ENCODE measurements around the gene DMP1. TPM values are rescaled to one million over a fixed set of nuclear protein-coding genes. Genes with fewer than 3 reads are reported as not detected.
"Not testable (repeated sequence)": the region's sequence is repeated elsewhere in the genome, so short reads cannot be mapped to it uniquely, and the experiment has no call there.

Gene DMP1
- total RNA-seq, 1 experiment from 2014 or later, result not detected

DNA sequence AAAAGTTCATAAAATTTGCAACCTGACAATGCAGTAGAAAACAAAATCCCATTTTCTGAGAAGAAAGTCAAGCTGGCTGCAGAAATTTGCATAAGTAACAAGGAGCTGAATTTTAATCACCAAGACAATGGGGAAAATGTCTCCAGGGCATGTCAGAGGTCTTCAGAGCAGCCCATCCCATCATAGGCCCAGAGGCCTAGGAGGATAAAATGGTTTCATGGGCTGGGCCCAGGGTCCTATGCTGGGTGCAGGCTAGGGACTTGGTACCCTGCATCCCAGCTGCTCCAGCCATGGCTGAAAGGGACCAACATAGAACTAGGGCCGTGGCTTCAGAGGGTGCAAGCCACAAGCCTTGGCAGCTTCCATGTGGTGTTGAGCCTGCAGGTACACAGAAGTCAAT is 42.0 kb downstream of the DMP1 start:
- POLR2A ChIA-PET (ENCODE audit: unreplicated experiment); intact Hi-C loops (cut with micrococcal nuclease): not testable (repeated sequence)

DNA sequence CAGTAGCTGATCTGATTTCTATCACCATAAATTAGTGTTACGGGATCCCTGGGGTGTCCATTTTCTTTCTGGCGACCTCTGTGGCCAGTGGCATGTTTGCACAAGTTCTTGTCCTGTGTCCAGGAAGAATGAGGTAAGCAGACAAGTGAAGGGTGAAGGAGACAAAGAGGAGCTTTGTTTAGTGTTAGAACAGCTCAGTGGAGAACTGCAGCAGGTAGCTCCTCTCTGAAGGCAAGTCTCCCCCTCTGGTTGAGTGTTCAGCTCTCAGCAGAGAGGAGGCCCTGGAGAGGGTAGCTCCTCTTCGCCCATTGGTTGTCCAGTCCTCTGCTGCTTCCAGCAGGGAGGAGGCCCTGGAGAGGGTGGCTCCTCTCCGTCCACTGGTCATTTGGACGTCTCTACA is 47.2 kb downstream of the DMP1 start:
- no TSS peak for BruUV-seq (replicated peaks)
- Histone ChIP-seq H3K4me3 (ENCODE audit: low read length) (no peak overlapping the region), H3K27ac (ENCODE audit: low read length) (no peak overlapping the region), H3K27me3 (ENCODE audit: low read length) (no peaks in the 10 kb centered on the region), H3K4me1 (ENCODE audit: insufficient read depth, low read length) (no peaks in the 10 kb centered on the region), H3K9me2 (replicated peaks; ENCODE audit: low read length) (no peaks in the 10 kb centered on the region), H2AFZ (ENCODE audit: low read length) (no peak overlapping the region), H3K4me2 (ENCODE audit: low read length) (no peak overlapping the region), H3K79me2 (ENCODE audit: low read length) (no peaks in the 10 kb centered on the region), H3F3A (ENCODE audit: low read length, unreplicated experiment) (no peaks in the 10 kb centered on the region), H4K20me1 (ENCODE audit: low read length) (no peaks in the 10 kb centered on the region), H3K9me3 (ENCODE audit: low read length) (no peaks in the 10 kb centered on the region), H3K9ac (ENCODE audit: low read length) (no peak overlapping the region), H3K36me3 (ENCODE audit: low read depth, low read length) (no peaks in the 10 kb centered on the region)
- ChIA-PET CTCF (no interaction called here), POLR2A (ENCODE audit: unreplicated experiment) (no interaction called here)
- intact Hi-C loops (cut with micrococcal nuclease), result no loop called here
- no peak for DNase-seq
- TF ChIP-seq EZH2phosphoT487 (IDR thresholded peaks at IDR 0.05; ENCODE audit: borderline replicate concordance, low read length) (no peak), EZH2 (IDR thresholded peaks at IDR 0.05; ENCODE audit: low read length, unreplicated experiment) (no peak)
- ATAC-seq, result no peak

More for the DNA sequence above, 42.0 kb downstream of the DMP1 start:
- H3K27me3 ChIP-seq (ENCODE audit: low read length); DNase-seq; H3K79me2 ChIP-seq (ENCODE audit: low read length); ATAC-seq; H3K9me3 ChIP-seq (ENCODE audit: low read length); H2AFZ ChIP-seq (ENCODE audit: low read length); BruUV-seq (replicated peaks); H4K20me1 ChIP-seq (ENCODE audit: low read length); H3K27ac ChIP-seq (ENCODE audit: low read length); H3K4me3 ChIP-seq (ENCODE audit: low read length); H3K9ac ChIP-seq (ENCODE audit: low read length); H3K36me3 ChIP-seq (ENCODE audit: low read depth, low read length); H3F3A ChIP-seq (ENCODE audit: low read length, unreplicated experiment); H3K4me1 ChIP-seq (ENCODE audit: insufficient read depth, low read length); H3K9me2 ChIP-seq (replicated peaks; ENCODE audit: low read length); CTCF ChIA-PET; H3K4me2 ChIP-seq (ENCODE audit: low read length): not testable (repeated sequence)

DNA sequence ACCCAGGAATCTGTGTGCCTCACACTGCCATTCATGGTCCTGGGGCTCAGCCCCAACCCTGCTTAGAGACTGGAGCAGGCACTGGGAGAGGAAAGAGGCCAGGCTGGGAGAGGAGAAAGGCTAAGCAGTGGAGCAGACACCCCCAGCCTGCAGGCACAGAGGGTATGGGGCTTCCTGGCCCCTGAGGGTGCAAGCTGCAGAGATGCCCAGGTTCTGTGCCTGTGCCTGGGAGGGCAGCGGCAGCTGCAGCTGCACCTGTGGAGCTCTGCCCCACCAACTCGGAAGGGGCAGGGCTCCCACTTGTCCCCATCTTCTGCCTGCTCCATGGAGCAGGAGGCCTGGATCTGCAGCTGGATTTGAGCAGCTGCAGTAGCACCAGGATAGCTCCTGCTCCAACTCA is 47.9 kb downstream of the DMP1 start:
- H3K4me3 ChIP-seq (ENCODE audit: low read length), result no peak overlapping the region
- no peak overlapping the region for H2AFZ ChIP-seq (ENCODE audit: low read length)
- no peaks in the 10 kb centered on the region for H3K36me3 ChIP-seq (ENCODE audit: low read depth, low read length)
- intact Hi-C loops (cut with micrococcal nuclease), result no loop called here
- CTCF ChIA-PET, result no interaction called here
- ATAC-seq (no peak), DNase-seq (no peak)
- no peaks in the 10 kb centered on the region for H3K27me3 ChIP-seq (ENCODE audit: low read length)
- no peaks in the 10 kb centered on the region for H3K9me3 ChIP-seq (ENCODE audit: low read length)
- H3K4me1 ChIP-seq (ENCODE audit: insufficient read depth, low read length), result no peaks in the 10 kb centered on the region
- no peaks in the 10 kb centered on the region for H3F3A ChIP-seq (ENCODE audit: low read length, unreplicated experiment)
- POLR2A ChIA-PET (ENCODE audit: unreplicated experiment), result no interaction called here
- no peak overlapping the region for H3K9ac ChIP-seq (ENCODE audit: low read length)
- no peaks in the 10 kb centered on the region for H3K79me2 ChIP-seq (ENCODE audit: low read length)
- H3K27ac ChIP-seq (ENCODE audit: low read length), result no peak overlapping the region
- TF ChIP-seq EZH2 (IDR thresholded peaks at IDR 0.05; ENCODE audit: low read length, unreplicated experiment), result no peak
- TF ChIP-seq EZH2phosphoT487 (IDR thresholded peaks at IDR 0.05; ENCODE audit: borderline replicate concordance, low read length), result no peak
- TF ChIP-seq, protein P1, sequence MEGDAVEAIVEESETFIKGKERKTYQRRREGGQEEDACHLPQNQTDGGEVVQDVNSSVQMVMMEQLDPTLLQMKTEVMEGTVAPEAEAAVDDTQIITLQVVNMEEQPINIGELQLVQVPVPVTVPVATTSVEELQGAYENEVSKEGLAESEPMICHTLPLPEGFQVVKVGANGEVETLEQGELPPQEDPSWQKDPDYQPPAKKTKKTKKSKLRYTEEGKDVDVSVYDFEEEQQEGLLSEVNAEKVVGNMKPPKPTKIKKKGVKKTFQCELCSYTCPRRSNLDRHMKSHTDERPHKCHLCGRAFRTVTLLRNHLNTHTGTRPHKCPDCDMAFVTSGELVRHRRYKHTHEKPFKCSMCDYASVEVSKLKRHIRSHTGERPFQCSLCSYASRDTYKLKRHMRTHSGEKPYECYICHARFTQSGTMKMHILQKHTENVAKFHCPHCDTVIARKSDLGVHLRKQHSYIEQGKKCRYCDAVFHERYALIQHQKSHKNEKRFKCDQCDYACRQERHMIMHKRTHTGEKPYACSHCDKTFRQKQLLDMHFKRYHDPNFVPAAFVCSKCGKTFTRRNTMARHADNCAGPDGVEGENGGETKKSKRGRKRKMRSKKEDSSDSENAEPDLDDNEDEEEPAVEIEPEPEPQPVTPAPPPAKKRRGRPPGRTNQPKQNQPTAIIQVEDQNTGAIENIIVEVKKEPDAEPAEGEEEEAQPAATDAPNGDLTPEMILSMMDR (conservative IDR thresholded peaks at IDR 0.05; ENCODE audit: low read depth, low read length), result no peak
- no peaks in the 10 kb centered on the region for H3K9me2 ChIP-seq (replicated peaks; ENCODE audit: low read length)
- BruUV-seq (replicated peaks), result no TSS peak
- no peaks in the 10 kb centered on the region for H4K20me1 ChIP-seq (ENCODE audit: low read length)
- H3K4me2 ChIP-seq (ENCODE audit: low read length), result no peak overlapping the region

- Histone ChIP-seq H3K9me3 (ENCODE audit: low read length) (no peaks in the 10 kb centered on the region), H3K9ac (ENCODE audit: low read length) (no peak overlapping the region), H3K36me3 (ENCODE audit: low read depth, low read length) (no peaks in the 10 kb centered on the region), H2AFZ (ENCODE audit: low read length) (no peak overlapping the region), H4K20me1 (ENCODE audit: low read length) (no peaks in the 10 kb centered on the region), H3K27me3 (ENCODE audit: low read length) (no peaks in the 10 kb centered on the region), H3K9me2 (replicated peaks; ENCODE audit: low read length) (no peaks in the 10 kb centered on the region), H3F3A (ENCODE audit: low read length, unreplicated experiment) (no peaks in the 10 kb centered on the region), H3K4me1 (ENCODE audit: insufficient read depth, low read length) (no peaks in the 10 kb centered on the region), H3K79me2 (ENCODE audit: low read length) (no peaks in the 10 kb centered on the region), H3K4me3 (ENCODE audit: low read length) (no peak overlapping the region), H3K4me2 (ENCODE audit: low read length) (no peak overlapping the region), H3K27ac (ENCODE audit: low read length) (no peak overlapping the region)
- DNase-seq (no peak), ATAC-seq (no peak)
- ChIA-PET CTCF (no interaction called here), POLR2A (ENCODE audit: unreplicated experiment) (no interaction called here)
- intact Hi-C loops (cut with micrococcal nuclease), result no loop called here
- TF ChIP-seq EZH2phosphoT487 (IDR thresholded peaks at IDR 0.05; ENCODE audit: borderline replicate concordance, low read length) (no peak), EZH2 (IDR thresholded peaks at IDR 0.05; ENCODE audit: low read length, unreplicated experiment) (no peak)
- TF ChIP-seq, protein P1 (conservative IDR thresholded peaks at IDR 0.05; ENCODE audit: low read depth, low read length), result no peak
- no TSS peak for BruUV-seq (replicated peaks)
These were observed 48.3 kb downstream of the DMP1 start for GRCh38 chr4:87698394-87698793.
